Ovary (tissue), 3 donors: ENCODE measurements around the gene ARHGEF18.

ENCODE experiments used
- EP300 ChIP-seq: sonication (generic); formaldehyde crosslinking; IDR thresholded peaks from one replicate; pipeline ENCODE4 v1.6.1; 2017; ENCODE audit warnings: antibody characterized with exemption
- TF ChIP-seq, protein P1 (sequence below), 3 donors: fragments of 450-650 bp in 2 of 3; fragments of 200-600 bp in 1 of 3; IDR thresholded peaks; one replicate each; pipeline versions ENCODE4 v1.5.1 to v1.8.0; 2016 to 2022; ENCODE audit warnings: antibody characterized with exemption in 3 of 3, mild to moderate bottlenecking in 1 of 3
- donor health status: DM: no; HTN: no; CAD: no.

GRCh38 chr19:7351861-7352260 lies 3.1 kb downstream of the ARHGEF18 start:
- no peak for TF ChIP-seq EP300
- TF ChIP-seq, protein P1, sequence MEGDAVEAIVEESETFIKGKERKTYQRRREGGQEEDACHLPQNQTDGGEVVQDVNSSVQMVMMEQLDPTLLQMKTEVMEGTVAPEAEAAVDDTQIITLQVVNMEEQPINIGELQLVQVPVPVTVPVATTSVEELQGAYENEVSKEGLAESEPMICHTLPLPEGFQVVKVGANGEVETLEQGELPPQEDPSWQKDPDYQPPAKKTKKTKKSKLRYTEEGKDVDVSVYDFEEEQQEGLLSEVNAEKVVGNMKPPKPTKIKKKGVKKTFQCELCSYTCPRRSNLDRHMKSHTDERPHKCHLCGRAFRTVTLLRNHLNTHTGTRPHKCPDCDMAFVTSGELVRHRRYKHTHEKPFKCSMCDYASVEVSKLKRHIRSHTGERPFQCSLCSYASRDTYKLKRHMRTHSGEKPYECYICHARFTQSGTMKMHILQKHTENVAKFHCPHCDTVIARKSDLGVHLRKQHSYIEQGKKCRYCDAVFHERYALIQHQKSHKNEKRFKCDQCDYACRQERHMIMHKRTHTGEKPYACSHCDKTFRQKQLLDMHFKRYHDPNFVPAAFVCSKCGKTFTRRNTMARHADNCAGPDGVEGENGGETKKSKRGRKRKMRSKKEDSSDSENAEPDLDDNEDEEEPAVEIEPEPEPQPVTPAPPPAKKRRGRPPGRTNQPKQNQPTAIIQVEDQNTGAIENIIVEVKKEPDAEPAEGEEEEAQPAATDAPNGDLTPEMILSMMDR (IDR thresholded peaks at IDR 0.05), result no peak
